Measurements from ENCODE around the gene PAPSS2. TPM values are rescaled to one million over a fixed set of nuclear protein-coding genes. Genes with fewer than 3 reads are reported as not detected.
"Not testable (repeated sequence)": the region's sequence is repeated elsewhere in the genome, so short reads cannot be mapped to it uniquely, and the experiment has no call there.

The PAPSS2 gene
- total RNA-seq, 1 donor from 2014 or later: 1.3 TPM

DNA sequence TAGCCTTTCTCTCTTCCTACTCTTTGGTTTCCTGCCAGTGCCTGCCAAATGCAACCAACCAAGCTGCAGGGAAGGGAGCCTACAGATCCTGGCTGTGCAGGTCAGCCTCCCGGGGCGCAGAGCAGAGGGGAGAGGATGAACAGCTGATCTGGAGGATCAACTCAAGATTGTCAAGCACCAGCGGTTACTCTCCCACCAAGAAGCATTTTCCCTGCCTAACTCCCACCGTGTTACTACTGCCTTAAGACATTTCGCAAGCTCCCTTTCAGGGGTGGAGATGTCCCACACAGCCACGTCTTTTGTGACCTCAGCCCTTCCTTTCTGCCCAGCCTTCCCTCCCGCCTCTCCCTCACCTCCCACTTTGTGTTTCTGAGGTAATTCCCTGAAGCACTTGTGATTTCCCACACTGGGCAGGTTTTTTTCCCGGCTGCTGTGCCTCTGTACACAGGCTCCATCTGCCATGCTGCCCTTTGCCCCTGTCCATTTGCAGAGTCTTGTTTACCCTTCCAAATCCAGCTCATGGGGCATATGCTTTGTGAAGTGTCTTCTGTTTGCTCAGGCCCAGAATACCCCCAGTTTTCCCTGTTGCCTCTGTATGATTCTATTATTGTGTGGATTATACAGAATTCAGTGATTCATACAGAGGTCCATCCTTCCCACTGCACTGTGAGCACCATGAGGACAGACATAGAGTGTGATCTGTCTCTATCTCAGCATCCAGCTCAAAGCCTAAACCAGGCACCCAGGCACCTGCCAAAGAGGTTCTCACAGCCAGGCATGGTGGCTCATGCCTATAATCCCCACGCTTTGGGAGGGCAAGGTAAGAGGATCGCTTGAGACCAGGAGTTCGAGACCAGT lies 40.9 kb upstream of the PAPSS2 start:
- TF ChIP-seq, protein P1, sequence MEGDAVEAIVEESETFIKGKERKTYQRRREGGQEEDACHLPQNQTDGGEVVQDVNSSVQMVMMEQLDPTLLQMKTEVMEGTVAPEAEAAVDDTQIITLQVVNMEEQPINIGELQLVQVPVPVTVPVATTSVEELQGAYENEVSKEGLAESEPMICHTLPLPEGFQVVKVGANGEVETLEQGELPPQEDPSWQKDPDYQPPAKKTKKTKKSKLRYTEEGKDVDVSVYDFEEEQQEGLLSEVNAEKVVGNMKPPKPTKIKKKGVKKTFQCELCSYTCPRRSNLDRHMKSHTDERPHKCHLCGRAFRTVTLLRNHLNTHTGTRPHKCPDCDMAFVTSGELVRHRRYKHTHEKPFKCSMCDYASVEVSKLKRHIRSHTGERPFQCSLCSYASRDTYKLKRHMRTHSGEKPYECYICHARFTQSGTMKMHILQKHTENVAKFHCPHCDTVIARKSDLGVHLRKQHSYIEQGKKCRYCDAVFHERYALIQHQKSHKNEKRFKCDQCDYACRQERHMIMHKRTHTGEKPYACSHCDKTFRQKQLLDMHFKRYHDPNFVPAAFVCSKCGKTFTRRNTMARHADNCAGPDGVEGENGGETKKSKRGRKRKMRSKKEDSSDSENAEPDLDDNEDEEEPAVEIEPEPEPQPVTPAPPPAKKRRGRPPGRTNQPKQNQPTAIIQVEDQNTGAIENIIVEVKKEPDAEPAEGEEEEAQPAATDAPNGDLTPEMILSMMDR (conservative IDR thresholded peaks at IDR 0.05): no peak
- Mint-ChIP-seq H3K9me3 (no peaks in the 10 kb centered on the region), H3K4me3 (no peak overlapping the region), H3K27me3 (ENCODE audit: low read depth) (no peaks in the 10 kb centered on the region), H3K27ac (ENCODE audit: unreplicated experiment) (no peak overlapping the region), H3K4me1 (peaks cover 4% of the 10 kb centered on the region), H3K36me3 (ENCODE audit: low read depth) (no peaks in the 10 kb centered on the region)
- DNase-seq (ENCODE audit: low read depth, low spot score): no peak

DNA sequence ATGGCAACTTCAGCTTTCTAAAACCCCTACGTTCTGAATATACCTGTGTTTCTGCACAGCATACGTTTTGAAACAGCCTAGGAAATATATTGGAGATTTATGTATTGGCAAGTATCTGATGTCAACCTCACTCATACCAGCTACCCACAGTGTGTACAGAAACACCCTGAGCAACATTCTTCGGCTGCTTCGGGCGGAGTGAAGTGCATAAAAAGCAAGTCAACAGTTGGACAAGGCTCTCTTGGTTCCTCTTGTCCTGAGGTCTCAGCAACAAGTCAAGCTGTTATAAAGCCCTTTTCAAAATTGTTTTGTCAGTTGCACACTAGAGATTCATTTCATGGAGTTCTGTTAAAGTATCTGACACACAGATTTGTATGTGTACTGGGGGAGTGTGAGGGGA lies 40.0 kb upstream of the PAPSS2 start:
- no peaks in the 10 kb centered on the region for H3K9me3 Mint-ChIP-seq
- H3K27ac Mint-ChIP-seq (ENCODE audit: unreplicated experiment): no peak overlapping the region
- peaks cover 4% of the 10 kb centered on the region for H3K4me1 Mint-ChIP-seq
- no peaks in the 10 kb centered on the region for H3K36me3 Mint-ChIP-seq (ENCODE audit: low read depth)
- H3K4me3 Mint-ChIP-seq: no peak overlapping the region
- no peaks in the 10 kb centered on the region for H3K27me3 Mint-ChIP-seq (ENCODE audit: low read depth)
- DNase-seq (ENCODE audit: low read depth, low spot score): no peak
- TF ChIP-seq, protein P1 (conservative IDR thresholded peaks at IDR 0.05): no peak

GRCh38 chr10:87621440-87621839 lies 38.2 kb upstream of the PAPSS2 start:
- H3K27me3 Mint-ChIP-seq (ENCODE audit: low read depth); H3K27ac Mint-ChIP-seq (ENCODE audit: unreplicated experiment); DNase-seq (ENCODE audit: low read depth, low spot score); H3K9me3 Mint-ChIP-seq; H3K4me3 Mint-ChIP-seq; H3K36me3 Mint-ChIP-seq (ENCODE audit: low read depth); H3K4me1 Mint-ChIP-seq: not testable (repeated sequence)

- DNase-seq (ENCODE audit: low read depth, low spot score): no peak
- Mint-ChIP-seq H3K4me3 (no peak overlapping the region), H3K27me3 (ENCODE audit: low read depth) (no peaks in the 10 kb centered on the region), H3K9me3 (no peaks in the 10 kb centered on the region), H3K36me3 (ENCODE audit: low read depth) (no peaks in the 10 kb centered on the region), H3K27ac (ENCODE audit: unreplicated experiment) (no peak overlapping the region), H3K4me1 (peaks cover 4% of the 10 kb centered on the region)
- TF ChIP-seq, protein P1 (conservative IDR thresholded peaks at IDR 0.05): no peak
Measured at GRCh38 chr10:87622314-87623004, 37.2 kb upstream of the PAPSS2 start.

DNA sequence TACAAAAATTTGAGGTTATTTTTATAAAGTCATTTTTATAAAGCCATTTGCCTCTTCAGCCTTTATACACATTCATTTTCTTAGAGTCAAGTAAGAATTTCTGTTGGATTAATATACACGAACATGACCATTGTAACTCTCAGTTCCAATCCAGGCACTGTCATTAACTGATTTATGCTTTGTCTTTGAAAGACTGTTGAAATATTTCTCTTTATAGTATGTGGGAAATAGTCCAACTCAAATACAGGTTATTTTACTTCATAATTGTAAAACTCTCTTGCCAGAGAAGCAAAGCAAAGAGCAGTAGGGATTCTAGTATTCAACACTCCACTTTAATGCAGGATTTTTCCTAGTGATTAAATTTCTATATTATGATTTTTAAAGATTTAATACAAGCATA lies 36.5 kb upstream of the PAPSS2 start:
- Mint-ChIP-seq H3K27ac (ENCODE audit: unreplicated experiment) (no peak overlapping the region), H3K36me3 (ENCODE audit: low read depth) (no peaks in the 10 kb centered on the region), H3K9me3 (no peaks in the 10 kb centered on the region), H3K4me3 (no peak overlapping the region), H3K4me1 (peaks cover 4% of the 10 kb centered on the region), H3K27me3 (ENCODE audit: low read depth) (no peaks in the 10 kb centered on the region)
- DNase-seq (ENCODE audit: low read depth, low spot score): no peak
- TF ChIP-seq, protein P1 (conservative IDR thresholded peaks at IDR 0.05): no peak

- H3K27ac Mint-ChIP-seq (ENCODE audit: unreplicated experiment): no peak overlapping the region
- H3K27me3 Mint-ChIP-seq (ENCODE audit: low read depth): no peaks in the 10 kb centered on the region
- H3K9me3 Mint-ChIP-seq: no peaks in the 10 kb centered on the region
- H3K4me1 Mint-ChIP-seq: no peaks in the 10 kb centered on the region
- TF ChIP-seq, protein P1 (conservative IDR thresholded peaks at IDR 0.05): no peak
- DNase-seq (ENCODE audit: low read depth, low spot score): no peak
- H3K36me3 Mint-ChIP-seq (ENCODE audit: low read depth): no peaks in the 10 kb centered on the region
- no peak overlapping the region for H3K4me3 Mint-ChIP-seq
Measured at GRCh38 chr10:87625661-87626060, 34.0 kb upstream of the PAPSS2 start.
